HEK293 (cell line): ENCODE measurements around the gene OCLN.

Experiments
- BCL6B ChIP-seq: fragments of 450-650 bp; formaldehyde crosslinking; IDR thresholded peaks from 2 replicates; pipeline ENCODE4 v1.5.1; 2017; ENCODE audit warnings: missing biosample characterization, missing genetic modification characterization
- KLF10 ChIP-seq: fragments of 450-650 bp; IDR thresholded peaks from 2 replicates; pipeline ENCODE4 v1.5.1; 2018; ENCODE audit warnings: missing biosample characterization, mild to moderate bottlenecking, missing genetic modification characterization
- KLF16 ChIP-seq: fragments of 450-650 bp; formaldehyde crosslinking; IDR thresholded peaks from 2 replicates; pipeline ENCODE4 v1.5.1; 2017; ENCODE audit warnings: missing biosample characterization, missing genetic modification characterization
- KLF9 ChIP-seq: fragments of 450-650 bp; formaldehyde crosslinking; IDR thresholded peaks from 2 replicates; pipeline ENCODE4 v1.5.1; 2016; ENCODE audit warnings: missing biosample characterization, missing genetic modification characterization, low read depth
- MEIS1 ChIP-seq: sonication (generic); formaldehyde crosslinking; IDR thresholded peaks from 2 replicates; pipeline ENCODE4 v1.8.1; 2022; ENCODE audit warnings: missing genetic modification reagents, mild to moderate bottlenecking, borderline replicate concordance
- REST ChIP-seq: fragments of 450-650 bp; formaldehyde crosslinking; IDR thresholded peaks from 2 replicates; pipeline ENCODE4 v1.5.1; 2016; ENCODE audit warnings: missing biosample characterization, missing genetic modification characterization
- TCF7L2 ChIP-seq: IDR thresholded peaks from 2 replicates; pipeline ENCODE4 v1.6.1; 2011; ENCODE audit warnings: low read depth, mild to moderate bottlenecking, inconsistent platforms, low read length, moderate library complexity, borderline replicate concordance
- TRIM28 ChIP-seq: IDR thresholded peaks from 2 replicates; pipeline ENCODE4 v1.6.1; 2011; ENCODE audit warnings: low read length, control low read depth, borderline replicate concordance
- WT1 ChIP-seq: fragments of 450-650 bp; formaldehyde crosslinking; IDR thresholded peaks from 2 replicates; pipeline ENCODE4 v1.5.1; 2016; ENCODE audit warnings: missing biosample characterization, missing genetic modification characterization
- ZBTB1 ChIP-seq: fragments of 450-650 bp; formaldehyde crosslinking; IDR thresholded peaks from 2 replicates; pipeline ENCODE4 v1.5.1; 2016; ENCODE audit warnings: missing biosample characterization, missing genetic modification characterization
- ZBTB10 ChIP-seq: fragments of 450-650 bp; formaldehyde crosslinking; IDR thresholded peaks from 2 replicates; pipeline ENCODE4 v1.5.1; 2016; ENCODE audit warnings: missing biosample characterization, missing genetic modification characterization
- ZBTB17 ChIP-seq: fragments of 450-650 bp; formaldehyde crosslinking; IDR thresholded peaks from 2 replicates; pipeline ENCODE4 v1.5.1; 2016; ENCODE audit warnings: missing biosample characterization, missing genetic modification characterization
- ZBTB48 ChIP-seq: fragments of 450-650 bp; formaldehyde crosslinking; IDR thresholded peaks from 2 replicates; pipeline ENCODE4 v1.5.1; 2016; ENCODE audit warnings: missing biosample characterization, missing genetic modification characterization
- ZNF140 ChIP-seq: fragments of 450-650 bp; formaldehyde crosslinking; IDR thresholded peaks from 2 replicates; pipeline ENCODE4 v1.5.1; 2016; ENCODE audit warnings: missing biosample characterization, missing genetic modification characterization
- ZNF146 ChIP-seq: fragments of 450-650 bp; formaldehyde crosslinking; IDR thresholded peaks from 2 replicates; pipeline ENCODE4 v1.5.1; 2016; ENCODE audit warnings: missing biosample characterization, missing genetic modification characterization
- ZNF214 ChIP-seq: fragments of 450-650 bp; formaldehyde crosslinking; IDR thresholded peaks from 2 replicates; pipeline ENCODE4 v1.5.1; 2017; ENCODE audit warnings: missing biosample characterization, mild to moderate bottlenecking, missing genetic modification characterization, borderline replicate concordance
- ZNF23 ChIP-seq: fragments of 450-650 bp; formaldehyde crosslinking; IDR thresholded peaks from 2 replicates; pipeline ENCODE4 v1.5.1; 2016; ENCODE audit warnings: missing biosample characterization, missing genetic modification characterization, borderline replicate concordance
- ZNF26 ChIP-seq: fragments of 450-650 bp; formaldehyde crosslinking; IDR thresholded peaks from 2 replicates; pipeline ENCODE4 v1.5.1; 2016; ENCODE audit warnings: missing biosample characterization, missing genetic modification characterization
- ZNF366 ChIP-seq: fragments of 450-650 bp; formaldehyde crosslinking; conservative IDR thresholded peaks from 2 replicates; pipeline ENCODE4 v1.5.1; 2016; ENCODE audit warnings: missing biosample characterization, missing genetic modification characterization
- ZNF629 ChIP-seq: fragments of 450-650 bp; formaldehyde crosslinking; IDR thresholded peaks from 2 replicates; pipeline ENCODE4 v1.5.1; 2017; ENCODE audit warnings: missing biosample characterization, missing genetic modification characterization
- ZNF768 ChIP-seq: fragments of 450-650 bp; formaldehyde crosslinking; IDR thresholded peaks from 2 replicates; pipeline ENCODE4 v1.5.1; 2018; ENCODE audit warnings: missing biosample characterization, mild to moderate bottlenecking, missing genetic modification characterization
- ZNF776 ChIP-seq: fragments of 450-650 bp; formaldehyde crosslinking; IDR thresholded peaks from 2 replicates; pipeline ENCODE4 v1.5.0; 2017; ENCODE audit warnings: missing biosample characterization, missing genetic modification characterization, borderline replicate concordance
- ZNF785 ChIP-seq: fragments of 450-650 bp; formaldehyde crosslinking; IDR thresholded peaks from 2 replicates; pipeline ENCODE4 v1.5.1; 2016; ENCODE audit warnings: missing biosample characterization, missing genetic modification characterization
- ZNF830 ChIP-seq: fragments of 450-650 bp; IDR thresholded peaks from 2 replicates; pipeline ENCODE4 v1.5.0; 2018; ENCODE audit warnings: missing biosample characterization, missing genetic modification characterization, low read depth, mild to moderate bottlenecking, moderate library complexity
- ZSCAN4 ChIP-seq: fragments of 450-650 bp; formaldehyde crosslinking; IDR thresholded peaks from 2 replicates; pipeline ENCODE4 v1.5.1; 2017; ENCODE audit warnings: missing biosample characterization, missing genetic modification characterization
- TF ChIP-seq, protein P1 (sequence below): fragments of 450-650 bp; formaldehyde crosslinking; IDR thresholded peaks from 2 replicates; pipeline ENCODE4 v1.5.1; 2016; ENCODE audit warnings: missing biosample characterization, missing genetic modification characterization
- TF ChIP-seq, protein P2 (sequence below): fragments of 450-650 bp; formaldehyde crosslinking; IDR thresholded peaks from 2 replicates; pipeline ENCODE4 v1.5.1; 2017; ENCODE audit warnings: missing biosample characterization, missing genetic modification characterization

Gene OCLN

DNA sequence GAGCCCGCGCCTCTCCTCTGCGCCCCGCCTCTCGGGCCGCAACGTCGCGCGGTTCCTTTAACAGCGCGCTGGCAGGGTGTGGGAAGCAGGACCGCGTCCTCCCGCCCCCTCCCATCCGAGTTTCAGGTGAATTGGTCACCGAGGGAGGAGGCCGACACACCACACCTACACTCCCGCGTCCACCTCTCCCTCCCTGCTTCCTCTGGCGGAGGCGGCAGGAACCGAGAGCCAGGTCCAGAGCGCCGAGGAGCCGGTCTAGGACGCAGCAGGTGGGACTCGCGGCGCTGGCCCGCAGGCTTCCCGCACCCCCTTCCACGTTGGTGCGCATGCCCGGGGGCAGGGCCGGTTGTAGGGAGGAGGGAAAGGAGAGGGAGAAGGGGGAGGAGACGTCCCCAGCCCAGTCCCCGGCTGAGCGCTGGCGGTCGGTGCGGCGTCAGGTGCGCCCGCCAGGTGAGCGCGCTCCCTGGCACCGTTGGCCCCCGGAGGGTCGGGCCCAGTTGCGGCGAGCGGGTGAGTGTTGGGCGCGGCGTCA is at the start of gene OCLN (continued):
- TF ChIP-seq ZNF146 (tag by site-specific recombination) (no peak), ZBTB10 (peak; percentile 11), TCF7L2 (no peak), ZNF140 (tag by site-specific recombination) (no peak), KLF10 (tag by site-specific recombination) (no peak), ZNF26 (no peak), ZNF830 (tag by site-specific recombination) (no peak), ZNF629 (tag by site-specific recombination) (peak; percentile 59; the same call in 1 of the 2 replicates), ZSCAN4 (tag by site-specific recombination) (no peak; the same call in none of the 2 replicates), ZBTB48 (tag by site-specific recombination) (peak; percentile 83), MEIS1 (CRISPR knock-in tag) (no peak), ZNF776 (no peak), ZNF785 (no peak), ZBTB17 (tag by site-specific recombination) (peak; percentile 95), TRIM28 (no peak; the same call in 1 of the 2 replicates), BCL6B (tag by site-specific recombination) (no peak), KLF9 (tag by site-specific recombination) (peak; percentile 72), ZBTB1 (tag by site-specific recombination) (no peak; the same call in 1 of the 2 replicates), REST (0 out of 2 replicates have a peak, but pooled peaks have one; percentile 9), ZNF366 (tag by site-specific recombination) (peak; percentile 70), ZNF23 (tag by site-specific recombination) (no peak), ZNF768 (no peak), KLF16 (peak; percentile 38), WT1 (tag by site-specific recombination) (peak; percentile 75; the same call in 1 of the 2 replicates), ZNF214 (no peak)
- TF ChIP-seq, protein P1, sequence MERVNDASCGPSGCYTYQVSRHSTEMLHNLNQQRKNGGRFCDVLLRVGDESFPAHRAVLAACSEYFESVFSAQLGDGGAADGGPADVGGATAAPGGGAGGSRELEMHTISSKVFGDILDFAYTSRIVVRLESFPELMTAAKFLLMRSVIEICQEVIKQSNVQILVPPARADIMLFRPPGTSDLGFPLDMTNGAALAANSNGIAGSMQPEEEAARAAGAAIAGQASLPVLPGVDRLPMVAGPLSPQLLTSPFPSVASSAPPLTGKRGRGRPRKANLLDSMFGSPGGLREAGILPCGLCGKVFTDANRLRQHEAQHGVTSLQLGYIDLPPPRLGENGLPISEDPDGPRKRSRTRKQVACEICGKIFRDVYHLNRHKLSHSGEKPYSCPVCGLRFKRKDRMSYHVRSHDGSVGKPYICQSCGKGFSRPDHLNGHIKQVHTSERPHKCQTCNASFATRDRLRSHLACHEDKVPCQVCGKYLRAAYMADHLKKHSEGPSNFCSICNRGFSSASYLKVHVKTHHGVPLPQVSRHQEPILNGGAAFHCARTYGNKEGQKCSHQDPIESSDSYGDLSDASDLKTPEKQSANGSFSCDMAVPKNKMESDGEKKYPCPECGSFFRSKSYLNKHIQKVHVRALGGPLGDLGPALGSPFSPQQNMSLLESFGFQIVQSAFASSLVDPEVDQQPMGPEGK (tag by site-specific recombination), result peak; percentile 93
- TF ChIP-seq, protein P2, sequence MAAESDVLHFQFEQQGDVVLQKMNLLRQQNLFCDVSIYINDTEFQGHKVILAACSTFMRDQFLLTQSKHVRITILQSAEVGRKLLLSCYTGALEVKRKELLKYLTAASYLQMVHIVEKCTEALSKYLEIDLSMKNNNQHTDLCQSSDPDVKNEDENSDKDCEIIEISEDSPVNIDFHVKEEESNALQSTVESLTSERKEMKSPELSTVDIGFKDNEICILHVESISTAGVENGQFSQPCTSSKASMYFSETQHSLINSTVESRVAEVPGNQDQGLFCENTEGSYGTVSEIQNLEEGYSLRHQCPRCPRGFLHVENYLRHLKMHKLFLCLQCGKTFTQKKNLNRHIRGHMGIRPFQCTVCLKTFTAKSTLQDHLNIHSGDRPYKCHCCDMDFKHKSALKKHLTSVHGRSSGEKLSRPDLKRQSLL (tag by site-specific recombination), result peak; percentile 68
